HG03103 (cell line): ENCODE results near the gene TMEM202.
"Not testable (repeated sequence)": the region's sequence is repeated elsewhere in the genome, so short reads cannot be mapped to it uniquely, and the experiment has no call there.

Source experiments
- ATAC-seq: cut with Tn5 transposase; IDR thresholded peaks from one replicate; pipeline ENCODE4 v1.9.1; 2021; ENCODE audit warnings: low read depth; ENCODE audit not compliant: unreplicated experiment

TMEM202 gene

DNA sequence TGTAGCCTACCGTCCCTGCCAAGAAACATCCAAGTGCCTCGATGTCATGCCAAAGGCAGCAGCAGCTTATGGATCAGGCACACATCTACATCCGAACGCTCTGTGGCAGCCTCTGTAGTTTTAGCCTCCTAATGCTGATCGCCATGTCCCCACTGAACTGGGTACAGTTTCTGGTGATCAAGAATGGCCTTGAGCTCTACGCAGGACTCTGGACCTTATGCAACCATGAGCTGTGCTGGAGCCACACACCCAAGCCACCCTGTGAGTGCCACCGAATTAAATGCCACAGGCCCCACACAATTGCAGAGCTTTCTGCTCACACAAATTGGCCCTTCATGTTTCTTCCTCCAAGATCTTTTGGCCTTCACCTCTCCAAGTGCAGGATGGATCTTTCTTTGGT is 543 bp downstream of the TMEM202 start:
- ATAC-seq = no peak

GRCh38 chr15:72402726-72403125 is 4.6 kb downstream of the TMEM202 start:
- ATAC-seq = no peak

GRCh38 chr15:72404356-72404755 is 6.3 kb downstream of the TMEM202 start:
- ATAC-seq = no peak

DNA sequence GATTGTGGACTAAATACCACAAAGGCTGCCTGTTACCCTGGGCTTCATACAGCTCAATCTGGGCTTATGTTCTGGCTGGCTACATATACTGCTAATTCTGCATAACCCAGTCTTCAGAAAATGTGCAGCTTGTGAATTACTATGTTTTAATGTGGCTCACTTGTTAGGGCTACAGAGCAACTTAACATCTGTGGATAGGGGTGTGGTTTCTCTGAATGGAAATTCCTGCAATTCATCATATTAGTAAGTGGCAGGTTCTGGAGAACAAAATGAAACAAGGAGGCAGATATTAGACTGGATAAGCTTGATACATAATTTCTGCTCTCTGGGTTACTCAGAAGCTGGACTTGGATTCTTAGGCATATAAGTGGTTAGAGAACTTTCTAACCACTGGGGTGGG is 6.7 kb downstream of the TMEM202 start:
- no peak for ATAC-seq

- ATAC-seq = no peak
Measured at GRCh38 chr15:72406936-72407335, 8.8 kb downstream of the TMEM202 start.

GRCh38 chr15:72411111-72411510 is 13.0 kb downstream of the TMEM202 start:
- no peak for ATAC-seq

GRCh38 chr15:72411544-72411943 is 13.4 kb downstream of the TMEM202 start:
- no peak for ATAC-seq

DNA sequence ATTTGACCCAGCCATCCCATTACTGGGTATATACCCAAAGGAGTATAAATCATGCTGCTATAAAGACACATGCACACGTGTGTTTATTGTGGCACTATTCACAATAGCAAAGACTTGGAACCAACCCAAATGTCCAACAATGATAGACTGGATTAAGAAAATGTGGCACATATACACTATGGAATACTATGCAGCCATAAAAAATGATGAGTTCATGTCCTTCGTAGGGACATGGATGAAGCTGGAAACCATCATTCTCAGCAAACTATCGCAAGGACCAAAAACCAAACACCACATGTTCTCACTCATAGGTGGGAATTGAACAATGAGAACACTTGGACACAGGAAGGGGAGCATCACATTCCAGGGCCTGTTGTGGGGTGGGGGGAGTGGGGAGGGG is 15.2 kb downstream of the TMEM202 start:
- not testable (repeated sequence) for ATAC-seq

DNA sequence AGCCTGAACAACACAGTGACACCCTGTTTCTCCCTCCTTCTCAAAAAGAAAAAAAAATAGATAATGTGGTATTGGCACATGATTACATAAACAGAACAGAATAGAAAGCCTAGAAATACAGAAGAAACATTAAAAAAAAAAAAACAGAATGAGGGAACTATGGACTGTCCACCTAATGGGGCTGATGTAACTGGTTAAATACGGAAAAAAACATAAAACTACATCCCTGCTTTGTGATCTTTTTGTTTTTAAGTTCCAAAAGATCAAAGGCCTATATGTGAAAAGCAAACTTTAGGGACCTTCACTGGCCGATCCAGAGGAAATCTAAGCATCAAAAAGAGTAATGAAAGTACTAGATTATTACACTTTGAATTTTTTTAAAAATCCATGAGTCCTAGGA is 17.2 kb downstream of the TMEM202 start:
- ATAC-seq = no peak

GRCh38 chr15:72419768-72420167 is 21.7 kb downstream of the TMEM202 start:
- ATAC-seq = not testable (repeated sequence)

DNA sequence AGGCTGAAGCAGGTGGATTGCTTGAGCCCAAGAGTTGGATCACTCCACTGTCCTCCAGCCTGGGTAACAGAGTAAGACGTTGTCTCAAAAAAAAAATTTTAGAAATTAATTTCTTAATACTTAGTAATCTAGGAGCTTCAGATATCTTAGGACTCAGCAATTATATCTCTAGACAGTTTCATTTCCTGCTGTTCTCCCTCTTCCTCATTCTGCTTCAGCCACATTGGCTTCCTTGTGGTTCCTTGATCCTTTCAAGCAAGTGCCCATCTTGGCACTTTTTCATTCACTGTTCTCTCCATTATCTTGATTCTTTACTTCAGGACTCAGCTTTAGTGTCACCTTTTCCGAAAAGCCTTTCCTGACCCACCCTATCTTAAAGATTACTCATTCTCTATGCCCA is 22.5 kb downstream of the TMEM202 start:
- ATAC-seq = no peak

GRCh38 chr15:72421484-72421883 is 23.4 kb downstream of the TMEM202 start:
- no peak for ATAC-seq

DNA sequence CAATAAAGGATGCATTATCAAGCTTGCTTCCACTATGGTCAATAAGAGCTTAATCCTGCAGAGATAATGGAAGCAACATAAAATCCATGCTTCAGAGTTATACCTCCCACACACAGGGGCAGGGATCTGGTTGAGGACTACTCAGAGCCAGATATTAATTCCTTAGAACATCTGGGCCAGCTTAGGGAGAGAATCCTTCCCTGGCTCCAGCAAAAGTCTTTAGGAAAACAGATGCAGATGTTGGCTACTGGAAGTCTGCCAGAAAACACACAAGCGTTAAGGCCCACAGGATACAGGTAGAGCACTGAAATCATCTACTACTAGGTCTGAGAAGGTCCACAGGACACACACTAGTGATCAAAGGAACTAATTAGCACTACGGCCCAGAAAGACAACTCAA is 25.2 kb downstream of the TMEM202 start:
- no peak for ATAC-seq

DNA sequence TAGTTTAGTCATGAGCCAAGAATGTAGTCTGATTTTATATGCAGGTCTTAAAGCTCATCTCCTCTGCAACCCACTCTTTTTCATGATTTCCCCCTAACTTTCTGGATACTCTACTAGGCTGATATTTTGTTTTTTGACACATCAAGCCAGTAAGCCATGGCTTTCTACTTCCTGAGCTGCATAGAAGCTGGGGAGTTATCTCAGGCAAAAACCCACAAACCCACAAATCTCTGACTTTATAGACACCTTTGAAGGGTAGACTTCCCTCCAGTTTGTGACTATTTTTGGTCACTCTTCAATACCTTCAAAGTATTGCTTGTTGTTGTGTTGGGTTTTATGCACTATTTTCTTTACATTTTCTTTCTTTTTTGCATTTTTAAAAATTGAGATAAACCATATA is 28.6 kb downstream of the TMEM202 start:
- ATAC-seq = no peak

DNA sequence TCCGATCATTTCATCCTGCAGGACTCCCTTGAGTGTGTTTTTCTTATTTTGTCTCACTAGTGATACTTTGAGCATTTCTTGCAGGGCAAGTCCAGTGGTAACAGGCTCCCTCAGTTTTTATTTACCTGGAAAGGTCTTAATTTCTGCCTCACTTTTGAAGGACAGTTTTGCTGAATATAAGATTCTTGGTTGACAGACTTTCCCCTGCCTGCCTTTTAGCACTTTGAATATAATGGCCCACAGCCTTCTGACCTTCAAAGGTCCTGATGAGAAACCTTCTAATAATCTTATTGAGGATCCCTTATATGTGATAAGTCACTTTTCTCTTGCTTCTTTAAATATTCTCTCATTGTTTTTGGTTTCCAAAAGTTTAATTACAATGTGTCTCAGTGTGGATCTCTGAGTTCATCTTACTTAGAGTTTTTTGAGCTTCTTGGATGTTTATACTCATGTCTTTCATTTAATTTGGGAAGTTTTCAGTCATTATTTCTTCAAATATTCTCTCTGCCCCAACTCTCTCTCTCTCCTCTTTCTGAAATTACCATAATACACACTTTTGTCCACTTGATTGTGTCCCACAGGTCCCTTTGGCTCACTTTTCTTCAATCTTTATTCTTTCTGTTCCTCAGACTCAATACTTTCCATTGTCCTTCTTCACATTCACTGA is 39.7 kb downstream of the TMEM202 start:
- ATAC-seq = no peak

GRCh38 chr15:72442848-72443247 is 44.7 kb downstream of the TMEM202 start:
- ATAC-seq = not testable (repeated sequence)

- no peak for ATAC-seq
Measured at GRCh38 chr15:72445426-72445825, 47.3 kb downstream of the TMEM202 start.

GRCh38 chr15:72450805-72451204 is 52.7 kb downstream of the TMEM202 start:
- no peak for ATAC-seq

DNA sequence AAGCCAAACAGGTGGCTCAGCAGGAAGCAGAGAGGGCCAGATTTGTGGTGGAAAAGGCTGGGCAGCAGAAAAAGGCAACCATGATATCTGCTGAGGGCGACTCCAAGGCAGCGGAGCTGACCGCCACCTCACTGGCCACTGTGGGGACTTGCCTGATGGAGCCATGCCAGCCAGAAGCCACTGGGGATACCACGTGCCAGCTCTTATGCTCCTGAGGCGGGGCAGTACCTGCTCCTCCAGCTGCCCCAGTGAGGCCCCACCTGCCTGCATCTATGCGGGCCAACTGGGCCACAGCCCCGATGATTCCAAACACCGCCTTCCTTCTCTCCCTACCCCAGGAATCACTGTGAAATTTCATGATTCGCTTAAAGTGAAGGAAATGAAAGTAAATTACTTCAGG is 53.1 kb downstream of the TMEM202 start:
- ATAC-seq = no peak

DNA sequence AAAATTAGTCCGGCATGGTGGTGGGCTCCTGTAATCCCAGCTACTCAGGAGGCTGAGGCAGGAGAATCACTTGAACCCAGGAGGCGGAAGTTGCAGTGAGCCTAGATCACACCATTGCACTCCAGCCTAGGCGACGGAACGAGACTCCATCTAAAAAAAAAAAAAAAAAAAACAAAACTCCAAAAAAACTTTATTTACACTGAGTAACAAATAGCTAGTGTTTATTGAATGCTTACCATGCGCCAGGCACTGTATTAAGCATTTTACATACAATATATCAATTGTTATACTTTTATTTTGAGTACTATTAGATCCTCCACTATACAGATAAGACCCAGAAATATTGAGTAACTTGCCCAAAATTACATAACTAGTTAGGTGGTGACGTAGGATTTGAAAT is 58.6 kb downstream of the TMEM202 start:
- no peak for ATAC-seq
